Osteoblast (primary cell): ENCODE results near the gene FKBP15. TPM values are rescaled to one million over a fixed set of nuclear protein-coding genes. Genes with fewer than 3 reads are reported as not detected.
"Not testable (repeated sequence)": the region's sequence is repeated elsewhere in the genome, so short reads cannot be mapped to it uniquely, and the experiment has no call there.

Source experiments
- DNase-seq: peaks from one replicate; pipeline ENCODE4 v3.0.0; 2011; ENCODE audit warnings: low spot score, mixed read lengths; ENCODE audit not compliant: insufficient read length; ENCODE audit errors: missing footprints
- H2AFZ ChIP-seq: 2 replicates; pipeline ENCODE4 v1.6.0; 2011; ENCODE audit warnings: mild to moderate bottlenecking, low read length
- H3K27ac ChIP-seq: 2 replicates; pipeline ENCODE4 v1.5.1; 2011; ENCODE audit warnings: mild to moderate bottlenecking, low read depth, low read length, moderate library complexity
- H3K27me3 ChIP-seq: 2 replicates; pipeline ENCODE4 v1.6.0; 2012; ENCODE audit warnings: mild to moderate bottlenecking, control low read depth, inconsistent platforms, low read length, moderate library complexity; ENCODE audit not compliant: insufficient read depth
- H3K36me3 ChIP-seq: 2 replicates; pipeline ENCODE4 v1.5.1; 2011; ENCODE audit warnings: mild to moderate bottlenecking, low read length, control low read depth, moderate library complexity; ENCODE audit not compliant: insufficient read depth
- H3K4me1 ChIP-seq: 2 replicates; pipeline ENCODE4 v1.5.1; 2011; ENCODE audit warnings: mild to moderate bottlenecking, low read length, control low read depth, moderate library complexity; ENCODE audit not compliant: insufficient read depth
- H3K4me2 ChIP-seq: 2 replicates; pipeline ENCODE4 v1.6.0; 2011; ENCODE audit warnings: mild to moderate bottlenecking, low read length; ENCODE audit not compliant: insufficient read depth
- H3K4me3 ChIP-seq: fragments of 200-600 bp; sonication (generic); 3 replicates; pipeline ENCODE4 v1.5.1; 2012; ENCODE audit warnings: mild to moderate bottlenecking, low read length, inconsistent platforms; ENCODE audit not compliant: insufficient read depth
- H3K79me2 ChIP-seq: 2 replicates; pipeline ENCODE4 v1.6.0; 2012; ENCODE audit warnings: mild to moderate bottlenecking, low read length, control low read depth, inconsistent platforms; ENCODE audit not compliant: insufficient read depth
- H3K9me3 ChIP-seq: 2 replicates; pipeline ENCODE4 v1.5.1; 2011; ENCODE audit warnings: low read depth, low read length, control low read depth
- H4K20me1 ChIP-seq: 2 replicates; pipeline ENCODE4 v1.6.0; 2012; ENCODE audit warnings: mild to moderate bottlenecking, low read length, control low read depth; ENCODE audit not compliant: insufficient read depth
- total RNA-seq: library from RNA; depleted of rRNA; stranded (reverse); fragments of >200 nt; gene quantifications from 2 replicates; pipeline ENCODE4 v1.2.3, GENCODE V29; 2012
- TF ChIP-seq, protein P1 (sequence below): IDR thresholded peaks from 2 replicates; pipeline ENCODE4 v1.5.1; 2011; ENCODE audit warnings: mild to moderate bottlenecking, low read depth, low read length, moderate library complexity; ENCODE audit errors: extremely low read depth

Gene FKBP15
- total RNA-seq, 1 donor = 31.8 TPM

DNA sequence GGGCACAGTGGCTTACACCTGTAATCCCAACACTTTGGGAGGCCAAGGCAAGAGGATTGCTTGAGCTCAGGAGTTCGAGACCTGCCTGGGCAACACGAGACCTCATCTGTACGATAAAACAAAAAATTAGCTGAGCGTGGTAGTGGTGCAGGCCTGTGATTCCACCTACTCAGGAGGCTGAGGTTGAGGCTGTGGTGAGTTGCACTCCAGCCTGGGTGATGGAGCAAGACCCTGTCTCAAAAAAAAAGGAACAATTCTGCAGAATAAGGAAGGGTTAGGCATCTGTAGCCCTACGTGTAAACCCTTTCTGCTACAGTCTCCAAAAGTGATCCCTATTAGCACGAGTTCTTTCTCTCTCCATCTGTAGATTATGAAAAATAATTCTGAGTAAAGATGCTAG is 34.4 kb upstream of the FKBP15 start:
- Histone ChIP-seq H4K20me1 (peaks cover 2% of the 10 kb centered on the region), H2AFZ (no peak overlapping the region), H3K4me2 (no peak overlapping the region), H3K27me3 (no peaks in the 10 kb centered on the region), H3K9me3 (no peaks in the 10 kb centered on the region), H3K4me3 (no peak overlapping the region), H3K79me2 (peaks cover 3% of the 10 kb centered on the region), H3K27ac (no peak overlapping the region), H3K4me1 (no peaks in the 10 kb centered on the region), H3K36me3 (peaks cover 28% of the 10 kb centered on the region)
- DNase-seq = no peak
- TF ChIP-seq, protein P1, sequence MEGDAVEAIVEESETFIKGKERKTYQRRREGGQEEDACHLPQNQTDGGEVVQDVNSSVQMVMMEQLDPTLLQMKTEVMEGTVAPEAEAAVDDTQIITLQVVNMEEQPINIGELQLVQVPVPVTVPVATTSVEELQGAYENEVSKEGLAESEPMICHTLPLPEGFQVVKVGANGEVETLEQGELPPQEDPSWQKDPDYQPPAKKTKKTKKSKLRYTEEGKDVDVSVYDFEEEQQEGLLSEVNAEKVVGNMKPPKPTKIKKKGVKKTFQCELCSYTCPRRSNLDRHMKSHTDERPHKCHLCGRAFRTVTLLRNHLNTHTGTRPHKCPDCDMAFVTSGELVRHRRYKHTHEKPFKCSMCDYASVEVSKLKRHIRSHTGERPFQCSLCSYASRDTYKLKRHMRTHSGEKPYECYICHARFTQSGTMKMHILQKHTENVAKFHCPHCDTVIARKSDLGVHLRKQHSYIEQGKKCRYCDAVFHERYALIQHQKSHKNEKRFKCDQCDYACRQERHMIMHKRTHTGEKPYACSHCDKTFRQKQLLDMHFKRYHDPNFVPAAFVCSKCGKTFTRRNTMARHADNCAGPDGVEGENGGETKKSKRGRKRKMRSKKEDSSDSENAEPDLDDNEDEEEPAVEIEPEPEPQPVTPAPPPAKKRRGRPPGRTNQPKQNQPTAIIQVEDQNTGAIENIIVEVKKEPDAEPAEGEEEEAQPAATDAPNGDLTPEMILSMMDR = no peak

DNA sequence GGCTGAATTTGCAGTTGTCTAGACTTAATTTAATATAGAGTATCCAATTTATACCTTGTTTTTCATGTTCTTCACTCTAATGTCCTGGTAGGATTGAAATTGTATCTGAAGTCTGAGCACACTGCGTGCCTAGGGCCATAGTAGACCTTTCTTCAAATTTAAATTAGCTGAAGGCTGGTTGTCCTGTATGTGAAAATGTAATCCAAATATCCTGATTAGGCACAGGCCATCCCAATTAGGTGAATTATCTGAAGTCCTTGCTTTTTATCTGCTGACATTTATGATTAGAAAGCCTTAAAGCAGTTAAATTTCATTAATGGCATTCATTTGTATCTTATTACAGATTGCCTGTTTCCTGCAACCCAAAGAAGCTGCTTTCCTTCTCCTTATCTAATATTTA is 33.9 kb upstream of the FKBP15 start:
- no peak overlapping the region for H3K4me2 ChIP-seq
- peaks cover 23% of the 10 kb centered on the region for H3K36me3 ChIP-seq
- H3K4me1 ChIP-seq = no peaks in the 10 kb centered on the region
- no peaks in the 10 kb centered on the region for H3K27me3 ChIP-seq
- no peak overlapping the region for H3K27ac ChIP-seq
- no peak overlapping the region for H3K4me3 ChIP-seq
- peaks cover 2% of the 10 kb centered on the region for H4K20me1 ChIP-seq
- no peaks in the 10 kb centered on the region for H3K9me3 ChIP-seq
- DNase-seq = no peak
- no peak overlapping the region for H2AFZ ChIP-seq
- H3K79me2 ChIP-seq = peaks cover 3% of the 10 kb centered on the region
- TF ChIP-seq, protein P1 = no peak

DNA sequence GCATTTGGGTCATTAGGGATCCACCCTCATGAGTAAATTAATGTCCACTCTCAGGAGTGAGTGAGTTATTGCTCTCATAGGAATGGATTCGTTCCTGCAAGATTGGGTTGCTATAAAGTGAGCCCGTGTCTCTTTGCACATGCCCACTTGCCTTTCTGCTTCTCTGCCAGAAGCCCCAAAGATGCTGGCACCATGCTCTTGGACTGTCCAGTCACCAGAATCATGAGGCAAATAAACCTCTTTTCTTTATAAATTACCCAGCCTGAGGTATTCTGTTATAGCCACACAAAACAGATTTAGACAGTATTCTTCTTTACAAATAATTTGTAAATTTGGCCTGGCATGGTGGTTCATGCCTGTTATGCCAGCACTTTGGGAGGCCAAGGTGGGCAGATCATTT is 29.7 kb upstream of the FKBP15 start:
- Histone ChIP-seq H3K4me2 (no peak overlapping the region), H3K79me2 (peaks cover 15% of the 10 kb centered on the region), H3K27ac (no peak overlapping the region), H3K9me3 (no peaks in the 10 kb centered on the region), H3K4me1 (no peaks in the 10 kb centered on the region), H2AFZ (no peak overlapping the region), H4K20me1 (peaks cover 5% of the 10 kb centered on the region), H3K27me3 (no peaks in the 10 kb centered on the region), H3K36me3 (peaks cover 3% of the 10 kb centered on the region), H3K4me3 (no peak overlapping the region)
- no peak for DNase-seq
- TF ChIP-seq, protein P1 = no peak

DNA sequence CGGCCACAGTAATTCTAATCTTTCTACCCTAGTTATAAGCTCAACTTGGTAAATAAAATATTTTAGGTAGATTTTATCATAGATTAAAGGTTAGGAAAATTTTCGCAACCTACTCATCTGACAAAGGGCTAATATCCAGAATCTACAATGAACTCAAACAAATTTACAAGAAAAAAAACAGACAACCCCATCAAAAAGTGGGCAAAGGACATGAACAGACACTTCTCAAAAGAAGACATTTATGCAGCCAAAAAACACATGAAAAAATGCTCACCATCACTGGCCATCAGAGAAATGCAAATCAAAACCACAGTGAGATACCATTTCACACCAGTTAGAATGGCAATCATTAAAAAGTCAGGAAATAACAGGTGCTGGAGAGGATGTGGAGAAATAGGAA is 28.6 kb upstream of the FKBP15 start:
- H3K4me2 ChIP-seq, DNase-seq, H2AFZ ChIP-seq, H3K9me3 ChIP-seq, H3K4me3 ChIP-seq, H3K36me3 ChIP-seq, H3K27me3 ChIP-seq, H3K4me1 ChIP-seq, H4K20me1 ChIP-seq, H3K27ac ChIP-seq: not testable (repeated sequence)
- peaks cover 26% of the 10 kb centered on the region for H3K79me2 ChIP-seq
